IMR-90 (cell line): ENCODE results near the gene PCGF3.

Source experiments
- BHLHE40 ChIP-seq: fragments of 150-350 bp; IDR thresholded peaks from 2 replicates; pipeline ENCODE4 v1.6.1; 2016; ENCODE audit warnings: mild to moderate bottlenecking, low read depth, low read length
- CEBPB ChIP-seq: IDR thresholded peaks from 2 replicates; pipeline ENCODE4 v1.6.1; 2012; ENCODE audit warnings: low read depth, low read length, improper control_type of control experiment
- FOS ChIP-seq: fragments of 150-350 bp; IDR thresholded peaks from 2 replicates; pipeline ENCODE4 v1.6.1; 2016; ENCODE audit warnings: low read depth, low read length
- MAFK ChIP-seq: IDR thresholded peaks from 2 replicates; pipeline ENCODE4 v1.6.1; 2012; ENCODE audit warnings: low read depth, low read length, improper control_type of control experiment
- MXI1 ChIP-seq: IDR thresholded peaks from 2 replicates; pipeline ENCODE4 v1.6.1; 2012; ENCODE audit warnings: low read depth, mild to moderate bottlenecking, low read length, moderate library complexity, borderline replicate concordance
- NFE2L2 ChIP-seq: fragments of 150-350 bp; IDR thresholded peaks from 2 replicates; pipeline ENCODE4 v1.6.1; 2016; ENCODE audit warnings: low read depth, mild to moderate bottlenecking, low read length
- POLR2A ChIP-seq: IDR thresholded peaks from 2 replicates; pipeline ENCODE4 v1.6.1; 2012; ENCODE audit warnings: mild to moderate bottlenecking, low read depth, low read length
- SMC3 ChIP-seq: fragments of 150-350 bp; IDR thresholded peaks from 2 replicates; pipeline ENCODE4 v1.6.1; 2016; ENCODE audit warnings: low read depth, mild to moderate bottlenecking, antibody characterized with exemption, low read length, moderate library complexity
- USF2 ChIP-seq: fragments of 150-350 bp; IDR thresholded peaks from 2 replicates; pipeline ENCODE4 v1.6.1; 2017; ENCODE audit warnings: mild to moderate bottlenecking, antibody characterized with exemption, low read length, low read depth
- TF ChIP-seq, protein P1 (sequence below): conservative IDR thresholded peaks from 2 replicates; pipeline ENCODE4 v1.5.1; 2012; ENCODE audit warnings: mild to moderate bottlenecking, low read depth, low read length, improper control_type of control experiment
- TF ChIP-seq, protein P2 (sequence below): fragments of 150-350 bp; IDR thresholded peaks from 2 replicates; pipeline ENCODE4 v1.6.1; 2016; ENCODE audit warnings: low read depth, mild to moderate bottlenecking, low read length, moderate library complexity, borderline replicate concordance

DNA sequence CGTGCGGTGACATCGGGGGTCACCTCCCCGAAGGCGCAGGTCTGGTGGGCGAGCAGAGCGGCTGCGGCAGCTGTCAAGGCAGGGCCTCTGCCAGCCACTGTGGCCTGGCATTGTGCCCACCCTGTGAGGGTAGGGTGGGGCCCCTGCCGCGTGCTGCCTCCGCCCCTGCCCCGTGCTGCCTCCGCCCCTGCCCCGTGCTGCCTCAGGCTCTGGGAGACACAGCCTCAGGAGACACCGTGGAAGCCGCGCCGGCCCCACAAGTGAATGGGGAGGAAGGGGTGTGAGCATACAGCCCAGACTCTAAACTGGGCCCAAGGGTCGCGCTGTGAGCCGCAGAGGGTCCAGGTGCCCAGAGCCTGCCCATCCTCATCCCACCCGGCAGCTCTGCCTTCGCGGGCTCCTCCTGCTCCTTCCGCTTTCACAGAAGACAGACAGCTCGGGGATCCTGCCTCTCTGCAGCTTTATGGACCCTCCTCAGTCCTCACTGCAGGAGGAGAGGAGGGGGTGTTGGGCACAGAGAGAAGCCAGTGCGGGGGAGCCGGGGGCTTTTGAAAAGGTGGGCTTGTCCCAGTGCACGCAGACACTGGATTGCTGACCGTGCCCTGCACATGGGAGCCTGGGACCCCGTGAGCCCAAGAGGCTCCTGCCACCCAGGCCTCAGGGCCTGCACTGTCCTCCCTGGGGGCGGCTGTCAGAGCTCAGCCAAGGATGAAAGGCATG lies 27.4 kb downstream of the PCGF3 start:
- TF ChIP-seq, protein P1, sequence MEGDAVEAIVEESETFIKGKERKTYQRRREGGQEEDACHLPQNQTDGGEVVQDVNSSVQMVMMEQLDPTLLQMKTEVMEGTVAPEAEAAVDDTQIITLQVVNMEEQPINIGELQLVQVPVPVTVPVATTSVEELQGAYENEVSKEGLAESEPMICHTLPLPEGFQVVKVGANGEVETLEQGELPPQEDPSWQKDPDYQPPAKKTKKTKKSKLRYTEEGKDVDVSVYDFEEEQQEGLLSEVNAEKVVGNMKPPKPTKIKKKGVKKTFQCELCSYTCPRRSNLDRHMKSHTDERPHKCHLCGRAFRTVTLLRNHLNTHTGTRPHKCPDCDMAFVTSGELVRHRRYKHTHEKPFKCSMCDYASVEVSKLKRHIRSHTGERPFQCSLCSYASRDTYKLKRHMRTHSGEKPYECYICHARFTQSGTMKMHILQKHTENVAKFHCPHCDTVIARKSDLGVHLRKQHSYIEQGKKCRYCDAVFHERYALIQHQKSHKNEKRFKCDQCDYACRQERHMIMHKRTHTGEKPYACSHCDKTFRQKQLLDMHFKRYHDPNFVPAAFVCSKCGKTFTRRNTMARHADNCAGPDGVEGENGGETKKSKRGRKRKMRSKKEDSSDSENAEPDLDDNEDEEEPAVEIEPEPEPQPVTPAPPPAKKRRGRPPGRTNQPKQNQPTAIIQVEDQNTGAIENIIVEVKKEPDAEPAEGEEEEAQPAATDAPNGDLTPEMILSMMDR = no peak
- no peak for TF ChIP-seq POLR2A
- no peak for TF ChIP-seq CEBPB
- TF ChIP-seq BHLHE40 = no peak
- TF ChIP-seq MXI1 = no peak
- TF ChIP-seq USF2 = no peak
- no peak for TF ChIP-seq NFE2L2
- TF ChIP-seq SMC3 = no peak
- no peak for TF ChIP-seq MAFK
- no peak for TF ChIP-seq FOS
- TF ChIP-seq, protein P2, sequence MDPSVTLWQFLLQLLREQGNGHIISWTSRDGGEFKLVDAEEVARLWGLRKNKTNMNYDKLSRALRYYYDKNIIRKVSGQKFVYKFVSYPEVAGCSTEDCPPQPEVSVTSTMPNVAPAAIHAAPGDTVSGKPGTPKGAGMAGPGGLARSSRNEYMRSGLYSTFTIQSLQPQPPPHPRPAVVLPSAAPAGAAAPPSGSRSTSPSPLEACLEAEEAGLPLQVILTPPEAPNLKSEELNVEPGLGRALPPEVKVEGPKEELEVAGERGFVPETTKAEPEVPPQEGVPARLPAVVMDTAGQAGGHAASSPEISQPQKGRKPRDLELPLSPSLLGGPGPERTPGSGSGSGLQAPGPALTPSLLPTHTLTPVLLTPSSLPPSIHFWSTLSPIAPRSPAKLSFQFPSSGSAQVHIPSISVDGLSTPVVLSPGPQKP = no peak
